ENCODE data around the gene EEFSEC. TPM values are rescaled to one million over a fixed set of nuclear protein-coding genes. Genes with fewer than 3 reads are reported as not detected.

The EEFSEC gene
- total and polyA plus RNA-seq, 2 experiments from 2014 or later: 10.1 to 16.2 TPM

DNA sequence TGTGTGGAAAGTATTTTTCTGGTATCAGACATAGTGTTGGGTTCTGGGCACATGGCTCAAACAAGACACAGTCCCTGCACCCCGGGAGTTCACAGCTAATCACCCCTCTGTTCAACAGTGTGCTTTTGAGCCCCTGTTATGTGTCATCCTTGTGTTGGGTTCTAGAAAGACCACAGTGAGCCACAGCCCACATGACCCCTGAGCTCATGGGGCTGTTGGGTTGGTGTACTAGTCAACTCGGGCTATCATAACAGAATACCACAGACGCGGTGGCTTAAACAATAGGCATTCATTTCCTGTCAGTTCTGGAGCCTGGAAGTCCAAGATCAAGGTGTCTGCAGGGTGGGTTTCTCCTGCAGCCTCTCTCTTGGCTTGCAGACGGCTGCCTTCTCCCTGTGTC lies 213.4 kb downstream of the EEFSEC start (continued):
- TF ChIP-seq, protein P1, sequence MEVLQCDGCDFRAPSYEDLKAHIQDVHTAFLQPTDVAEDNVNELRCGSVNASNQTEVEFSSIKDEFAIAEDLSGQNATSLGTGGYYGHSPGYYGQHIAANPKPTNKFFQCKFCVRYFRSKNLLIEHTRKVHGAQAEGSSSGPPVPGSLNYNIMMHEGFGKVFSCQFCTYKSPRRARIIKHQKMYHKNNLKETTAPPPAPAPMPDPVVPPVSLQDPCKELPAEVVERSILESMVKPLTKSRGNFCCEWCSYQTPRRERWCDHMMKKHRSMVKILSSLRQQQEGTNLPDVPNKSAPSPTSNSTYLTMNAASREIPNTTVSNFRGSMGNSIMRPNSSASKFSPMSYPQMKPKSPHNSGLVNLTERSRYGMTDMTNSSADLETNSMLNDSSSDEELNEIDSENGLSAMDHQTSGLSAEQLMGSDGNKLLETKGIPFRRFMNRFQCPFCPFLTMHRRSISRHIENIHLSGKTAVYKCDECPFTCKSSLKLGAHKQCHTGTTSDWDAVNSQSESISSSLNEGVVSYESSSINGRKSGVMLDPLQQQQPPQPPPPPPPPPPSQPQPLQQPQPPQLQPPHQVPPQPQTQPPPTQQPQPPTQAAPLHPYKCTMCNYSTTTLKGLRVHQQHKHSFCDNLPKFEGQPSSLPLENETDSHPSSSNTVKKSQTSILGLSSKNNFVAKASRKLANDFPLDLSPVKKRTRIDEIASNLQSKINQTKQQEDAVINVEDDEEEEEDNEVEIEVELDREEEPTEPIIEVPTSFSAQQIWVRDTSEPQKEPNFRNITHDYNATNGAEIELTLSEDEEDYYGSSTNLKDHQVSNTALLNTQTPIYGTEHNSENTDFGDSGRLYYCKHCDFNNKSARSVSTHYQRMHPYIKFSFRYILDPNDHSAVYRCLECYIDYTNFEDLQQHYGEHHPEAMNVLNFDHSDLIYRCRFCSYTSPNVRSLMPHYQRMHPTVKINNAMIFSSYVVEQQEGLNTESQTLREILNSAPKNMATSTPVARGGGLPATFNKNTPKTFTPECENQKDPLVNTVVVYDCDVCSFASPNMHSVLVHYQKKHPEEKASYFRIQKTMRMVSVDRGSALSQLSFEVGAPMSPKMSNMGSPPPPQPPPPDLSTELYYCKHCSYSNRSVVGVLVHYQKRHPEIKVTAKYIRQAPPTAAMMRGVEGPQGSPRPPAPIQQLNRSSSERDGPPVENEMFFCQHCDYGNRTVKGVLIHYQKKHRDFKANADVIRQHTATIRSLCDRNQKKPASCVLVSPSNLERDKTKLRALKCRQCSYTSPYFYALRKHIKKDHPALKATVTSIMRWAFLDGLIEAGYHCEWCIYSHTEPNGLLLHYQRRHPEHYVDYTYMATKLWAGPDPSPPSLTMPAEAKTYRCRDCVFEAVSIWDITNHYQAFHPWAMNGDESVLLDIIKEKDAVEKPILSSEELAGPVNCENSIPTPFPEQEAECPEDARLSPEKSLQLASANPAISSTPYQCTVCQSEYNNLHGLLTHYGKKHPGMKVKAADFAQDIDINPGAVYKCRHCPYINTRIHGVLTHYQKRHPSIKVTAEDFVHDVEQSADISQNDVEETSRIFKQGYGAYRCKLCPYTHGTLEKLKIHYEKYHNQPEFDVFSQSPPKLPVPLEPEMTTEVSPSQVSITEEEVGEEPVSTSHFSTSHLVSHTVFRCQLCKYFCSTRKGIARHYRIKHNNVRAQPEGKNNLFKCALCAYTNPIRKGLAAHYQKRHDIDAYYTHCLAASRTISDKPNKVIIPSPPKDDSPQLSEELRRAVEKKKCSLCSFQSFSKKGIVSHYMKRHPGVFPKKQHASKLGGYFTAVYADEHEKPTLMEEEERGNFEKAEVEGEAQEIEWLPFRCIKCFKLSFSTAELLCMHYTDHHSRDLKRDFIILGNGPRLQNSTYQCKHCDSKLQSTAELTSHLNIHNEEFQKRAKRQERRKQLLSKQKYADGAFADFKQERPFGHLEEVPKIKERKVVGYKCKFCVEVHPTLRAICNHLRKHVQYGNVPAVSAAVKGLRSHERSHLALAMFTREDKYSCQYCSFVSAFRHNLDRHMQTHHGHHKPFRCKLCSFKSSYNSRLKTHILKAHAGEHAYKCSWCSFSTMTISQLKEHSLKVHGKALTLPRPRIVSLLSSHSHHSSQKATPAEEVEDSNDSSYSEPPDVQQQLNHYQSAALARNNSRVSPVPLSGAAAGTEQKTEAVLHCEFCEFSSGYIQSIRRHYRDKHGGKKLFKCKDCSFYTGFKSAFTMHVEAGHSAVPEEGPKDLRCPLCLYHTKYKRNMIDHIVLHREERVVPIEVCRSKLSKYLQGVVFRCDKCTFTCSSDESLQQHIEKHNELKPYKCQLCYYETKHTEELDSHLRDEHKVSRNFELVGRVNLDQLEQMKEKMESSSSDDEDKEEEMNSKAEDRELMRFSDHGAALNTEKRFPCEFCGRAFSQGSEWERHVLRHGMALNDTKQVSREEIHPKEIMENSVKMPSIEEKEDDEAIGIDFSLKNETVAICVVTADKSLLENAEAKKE (CRISPR knock-in tag; IDR thresholded peaks at IDR 0.05): no peak
- TF ChIP-seq STAT1 (IDR thresholded peaks at IDR 0.05; ENCODE audit: unreplicated experiment) (no peak), JUNB (IDR thresholded peaks at IDR 0.05; ENCODE audit: unreplicated experiment) (no peak), EZH2 (IDR thresholded peaks at IDR 0.05; ENCODE audit: low read depth, unreplicated experiment) (no peak), POLR2AphosphoS5 (IDR thresholded peaks at IDR 0.05; ENCODE audit: low read depth) (no peak)
- TF ChIP-seq, protein P2, sequence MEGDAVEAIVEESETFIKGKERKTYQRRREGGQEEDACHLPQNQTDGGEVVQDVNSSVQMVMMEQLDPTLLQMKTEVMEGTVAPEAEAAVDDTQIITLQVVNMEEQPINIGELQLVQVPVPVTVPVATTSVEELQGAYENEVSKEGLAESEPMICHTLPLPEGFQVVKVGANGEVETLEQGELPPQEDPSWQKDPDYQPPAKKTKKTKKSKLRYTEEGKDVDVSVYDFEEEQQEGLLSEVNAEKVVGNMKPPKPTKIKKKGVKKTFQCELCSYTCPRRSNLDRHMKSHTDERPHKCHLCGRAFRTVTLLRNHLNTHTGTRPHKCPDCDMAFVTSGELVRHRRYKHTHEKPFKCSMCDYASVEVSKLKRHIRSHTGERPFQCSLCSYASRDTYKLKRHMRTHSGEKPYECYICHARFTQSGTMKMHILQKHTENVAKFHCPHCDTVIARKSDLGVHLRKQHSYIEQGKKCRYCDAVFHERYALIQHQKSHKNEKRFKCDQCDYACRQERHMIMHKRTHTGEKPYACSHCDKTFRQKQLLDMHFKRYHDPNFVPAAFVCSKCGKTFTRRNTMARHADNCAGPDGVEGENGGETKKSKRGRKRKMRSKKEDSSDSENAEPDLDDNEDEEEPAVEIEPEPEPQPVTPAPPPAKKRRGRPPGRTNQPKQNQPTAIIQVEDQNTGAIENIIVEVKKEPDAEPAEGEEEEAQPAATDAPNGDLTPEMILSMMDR (conservative IDR thresholded peaks at IDR 0.05; ENCODE audit: low read depth in 2 of 2): no peak

DNA sequence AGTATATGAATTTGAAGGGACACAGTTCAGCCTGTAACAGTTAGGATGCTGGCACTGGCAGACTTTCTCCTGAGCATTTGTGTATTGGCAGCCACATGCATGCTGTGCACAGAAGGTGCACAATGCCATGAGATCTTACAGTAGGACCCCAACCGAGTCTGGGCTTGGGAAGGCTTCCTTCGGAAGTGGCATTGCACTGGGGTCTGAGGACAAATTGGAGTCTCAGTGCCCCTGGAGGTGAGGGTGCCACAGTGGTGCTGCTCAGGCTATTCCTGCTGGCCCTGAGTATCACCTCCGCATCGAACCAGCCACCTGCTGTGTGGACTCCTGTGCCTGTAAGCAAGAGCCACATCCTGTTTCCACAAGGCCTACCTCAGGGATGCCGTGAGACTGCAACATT lies 213.9 kb downstream of the EEFSEC start:
- H2AFZ ChIP-seq: no peak overlapping the region
- no peaks in the 10 kb centered on the region; the same call in 1 of the 2 replicates for H3K36me3 ChIP-seq (ENCODE audit: insufficient read depth)
- H3K4me3 ChIP-seq: no peak overlapping the region
- no peak overlapping the region for H3K4me2 ChIP-seq
- H3K4me1 ChIP-seq (ENCODE audit: insufficient read depth): no peaks in the 10 kb centered on the region
- no peaks in the 10 kb centered on the region for H3K27me3 ChIP-seq (ENCODE audit: insufficient read depth)
- H3F3A ChIP-seq (replicated peaks; ENCODE audit: low read depth): no peaks in the 10 kb centered on the region
- ATAC-seq: no peak
- Mint-ChIP-seq H3K4me1 (peaks cover 10% of the 10 kb centered on the region), H3K27me3 (ENCODE audit: insufficient read depth, low read depth, poor library complexity) (peaks cover 3% of the 10 kb centered on the region), H3K9me3 (no peaks in the 10 kb centered on the region), H3K4me3 (no peak overlapping the region), H3K36me3 (ENCODE audit: low read depth) (no peaks in the 10 kb centered on the region), H3K27ac (no peak overlapping the region)
- no peaks in the 10 kb centered on the region; the same call in 1 of the 2 replicates for H4K20me1 ChIP-seq (replicated peaks; ENCODE audit: insufficient read depth)
- H3K79me2 ChIP-seq (replicated peaks; ENCODE audit: insufficient read depth): no peaks in the 10 kb centered on the region
- H3K9me2 ChIP-seq (ENCODE audit: insufficient read depth): no peaks in the 10 kb centered on the region
- H3K27ac ChIP-seq (ENCODE audit: low read depth): no peak overlapping the region
- no peak for DNase-seq (ENCODE audit: low spot score)
- TF ChIP-seq CREB1 (CRISPR knock-in tag; IDR thresholded peaks at IDR 0.05; ENCODE audit: low read depth): no peak
- TF ChIP-seq, protein P2 (conservative IDR thresholded peaks at IDR 0.05; ENCODE audit: low read depth in 2 of 2): no peak
- TF ChIP-seq STAT1 (IDR thresholded peaks at IDR 0.05; ENCODE audit: unreplicated experiment): no peak
- no peak for TF ChIP-seq ZNF114 (CRISPR knock-in tag; IDR thresholded peaks at IDR 0.05)
- TF ChIP-seq NANOG (IDR thresholded peaks at IDR 0.05; ENCODE audit: borderline replicate concordance): no peak
- TF ChIP-seq EZH2 (IDR thresholded peaks at IDR 0.05; ENCODE audit: low read depth, unreplicated experiment): no peak
- TF ChIP-seq, protein P3, sequence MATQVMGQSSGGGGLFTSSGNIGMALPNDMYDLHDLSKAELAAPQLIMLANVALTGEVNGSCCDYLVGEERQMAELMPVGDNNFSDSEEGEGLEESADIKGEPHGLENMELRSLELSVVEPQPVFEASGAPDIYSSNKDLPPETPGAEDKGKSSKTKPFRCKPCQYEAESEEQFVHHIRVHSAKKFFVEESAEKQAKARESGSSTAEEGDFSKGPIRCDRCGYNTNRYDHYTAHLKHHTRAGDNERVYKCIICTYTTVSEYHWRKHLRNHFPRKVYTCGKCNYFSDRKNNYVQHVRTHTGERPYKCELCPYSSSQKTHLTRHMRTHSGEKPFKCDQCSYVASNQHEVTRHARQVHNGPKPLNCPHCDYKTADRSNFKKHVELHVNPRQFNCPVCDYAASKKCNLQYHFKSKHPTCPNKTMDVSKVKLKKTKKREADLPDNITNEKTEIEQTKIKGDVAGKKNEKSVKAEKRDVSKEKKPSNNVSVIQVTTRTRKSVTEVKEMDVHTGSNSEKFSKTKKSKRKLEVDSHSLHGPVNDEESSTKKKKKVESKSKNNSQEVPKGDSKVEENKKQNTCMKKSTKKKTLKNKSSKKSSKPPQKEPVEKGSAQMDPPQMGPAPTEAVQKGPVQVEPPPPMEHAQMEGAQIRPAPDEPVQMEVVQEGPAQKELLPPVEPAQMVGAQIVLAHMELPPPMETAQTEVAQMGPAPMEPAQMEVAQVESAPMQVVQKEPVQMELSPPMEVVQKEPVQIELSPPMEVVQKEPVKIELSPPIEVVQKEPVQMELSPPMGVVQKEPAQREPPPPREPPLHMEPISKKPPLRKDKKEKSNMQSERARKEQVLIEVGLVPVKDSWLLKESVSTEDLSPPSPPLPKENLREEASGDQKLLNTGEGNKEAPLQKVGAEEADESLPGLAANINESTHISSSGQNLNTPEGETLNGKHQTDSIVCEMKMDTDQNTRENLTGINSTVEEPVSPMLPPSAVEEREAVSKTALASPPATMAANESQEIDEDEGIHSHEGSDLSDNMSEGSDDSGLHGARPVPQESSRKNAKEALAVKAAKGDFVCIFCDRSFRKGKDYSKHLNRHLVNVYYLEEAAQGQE (IDR thresholded peaks at IDR 0.05; ENCODE audit: unreplicated experiment): no peak
